Keratinocyte (primary cell): ENCODE results near the gene MRPS22. TPM values are rescaled to one million over a fixed set of nuclear protein-coding genes. Genes with fewer than 3 reads are reported as not detected.

Experiments
- DNase-seq: peaks from one replicate; pipeline ENCODE4 v3.0.0-alpha.2; 2011; ENCODE audit warnings: low read depth, missing footprints, low spot score
- FAIRE-seq: peaks from 2 replicates; lab custom pipeline; 2011; peaks lifted over from hg19 to GRCh38; lab: Jason Lieb, UNC
- H2AFZ ChIP-seq: 2 replicates; pipeline ENCODE4 v1.6.0; 2012; ENCODE audit warnings: low read length, control low read depth, inconsistent platforms; ENCODE audit not compliant: control insufficient read depth
- H3K27ac ChIP-seq: 2 replicates; pipeline ENCODE4 v1.5.1; 2011; ENCODE audit warnings: low read length; ENCODE audit not compliant: control insufficient read depth, insufficient read depth
- H3K27me3 ChIP-seq: 3 replicates; pipeline ENCODE4 v1.6.0; 2011; ENCODE audit warnings: low read length; ENCODE audit not compliant: control insufficient read depth, insufficient read depth; ENCODE audit errors: extremely low read depth
- H3K36me3 ChIP-seq, 2 experiments: 2 replicates in 1 of 2; 3 replicates in 1 of 2; pipeline ENCODE4 v1.5.1; 2011; ENCODE audit warnings: low read length in 2 of 2, mild to moderate bottlenecking in 1 of 2; ENCODE audit not compliant: control insufficient read depth in 2 of 2, insufficient read depth in 2 of 2; ENCODE audit errors: extremely low read depth in 1 of 2
- H3K4me1 ChIP-seq: 3 replicates; pipeline ENCODE4 v1.5.1; 2011; ENCODE audit warnings: low read length; ENCODE audit not compliant: control insufficient read depth, insufficient read depth; ENCODE audit errors: extremely low read depth
- H3K4me2 ChIP-seq: 3 replicates; pipeline ENCODE4 v1.6.0; 2011; ENCODE audit warnings: low read depth, low read length; ENCODE audit not compliant: control insufficient read depth, insufficient read depth; ENCODE audit errors: extremely low read depth
- H3K4me3 ChIP-seq, 3 experiments: fragments of 200-600 bp in 1 of 3; sonication (generic) in 1 of 3; 2 replicates in 2 of 3; 3 replicates in 1 of 3; pipeline ENCODE4 v1.5.1; 2011 to 2016; ENCODE audit warnings: low read length in 3 of 3, mild to moderate bottlenecking in 3 of 3, control low read depth in 2 of 3, inconsistent platforms in 1 of 3, low read depth in 1 of 3, mixed read lengths in 1 of 3, mixed run types in 1 of 3, moderate library complexity in 1 of 3; ENCODE audit not compliant: control insufficient read depth in 2 of 3, insufficient read depth in 2 of 3; ENCODE audit errors: extremely low read depth in 1 of 3
- H3K79me2 ChIP-seq: 2 replicates; pipeline ENCODE4 v1.6.0; 2012; ENCODE audit warnings: low read length; ENCODE audit not compliant: control insufficient read depth, insufficient read depth
- H3K9ac ChIP-seq: 3 replicates; pipeline ENCODE4 v1.6.0; 2011; ENCODE audit warnings: low read length; ENCODE audit not compliant: control insufficient read depth, insufficient read depth; ENCODE audit errors: extremely low read depth
- H3K9me1 ChIP-seq: 3 replicates; pipeline ENCODE4 v1.6.0; 2011; ENCODE audit warnings: low read length; ENCODE audit not compliant: control insufficient read depth, insufficient read depth; ENCODE audit errors: extremely low read depth
- H3K9me3 ChIP-seq: 2 replicates; pipeline ENCODE4 v1.5.1; 2012; ENCODE audit warnings: low read depth, low read length; ENCODE audit not compliant: control insufficient read depth
- H4K20me1 ChIP-seq: 3 replicates; pipeline ENCODE4 v1.6.0; 2011; ENCODE audit warnings: low read length; ENCODE audit not compliant: control insufficient read depth, insufficient read depth; ENCODE audit errors: extremely low read depth
- CTCF ChIP-seq, 3 experiments: IDR thresholded peaks in 1 of 3; conservative IDR thresholded peaks in 1 of 3; optimal IDR thresholded peaks in 1 of 3; 2 replicates in 2 of 3; 3 replicates in 1 of 3; pipeline versions ENCODE3 to v1.5.1; 2011; ENCODE audit warnings: low read length in 3 of 3, mild to moderate bottlenecking in 3 of 3, moderate library complexity in 2 of 3, control low read depth in 1 of 3, inconsistent platforms in 1 of 3; ENCODE audit not compliant: insufficient read depth in 2 of 3; ENCODE audit errors: extremely low read depth in 1 of 3
- EZH2 ChIP-seq: IDR thresholded peaks from one replicate; pipeline ENCODE4 v1.6.1; 2012; ENCODE audit warnings: inconsistent platforms, mild to moderate bottlenecking, low read length, moderate library complexity
- dilution Hi-C: fragments of 300-500 bp; cut with MboI; formaldehyde crosslinking; loops from one replicate; pipeline ENCODE4 v1.7.0; 2020; ENCODE audit warnings: low sequenced_read_pairs; ENCODE audit not compliant: extremely low pct_ligation_motif_present
- polyA plus RNA-seq, 5 experiments: library from polyadenylated mRNA; depleted of rRNA in 3 of 5; stranded (reverse) in 3 of 5; stranded (forward) in 1 of 5; unstranded in 1 of 5; fragments of >200 nt; gene quantifications; 1 replicate in 1 of 5; 2 replicates in 3 of 5; 3 replicates in 1 of 5; pipeline versions ENCODE4 v1.2.1 to v1.2.3, GENCODE V29; 2011 to 2012; ENCODE audit warnings: missing spikeins in 2 of 5, low read depth in 1 of 5, low replicate concordance in 1 of 5

MRPS22 gene
- polyA plus RNA-seq, 1 donor (not counting 4 experiments of a cell fraction or from before 2014, with no cell fraction given) = 91.9 TPM

GRCh38 chr3:139318826-139319225 is 25.0 kb upstream of the MRPS22 start:
- no peaks in the 10 kb centered on the region for H4K20me1 ChIP-seq
- H2AFZ ChIP-seq = no peak overlapping the region
- H3K79me2 ChIP-seq = no peaks in the 10 kb centered on the region
- no peak overlapping the region for H3K9ac ChIP-seq
- DNase-seq (no peak), FAIRE-seq (no peak)
- H3K4me1 ChIP-seq = peaks cover 13% of the 10 kb centered on the region
- H3K9me1 ChIP-seq = no peaks in the 10 kb centered on the region
- H3K36me3 ChIP-seq = no peaks in the 10 kb centered on the region
- H3K27me3 ChIP-seq = peaks cover 19% of the 10 kb centered on the region
- H3K4me2 ChIP-seq = no peak overlapping the region
- no peak overlapping the region for H3K4me3 ChIP-seq
- dilution Hi-C loops = loop anchor here (25.0 kb wide), 2 partner anchors 207 to 382 kb away; partner anchors contain the start of genes FOXL2 and FOXL2NB
- no peaks in the 10 kb centered on the region for H3K9me3 ChIP-seq
- H3K27ac ChIP-seq = no peak overlapping the region
- TF ChIP-seq CTCF (optimal IDR thresholded peaks at IDR 0.05 in 1 of 3, IDR thresholded peaks at IDR 0.05 in 1 of 3, conservative IDR thresholded peaks at IDR 0.05 in 1 of 3; ENCODE audit: extremely low read depth in 1 of 3, insufficient read depth in 2 of 3, low read length in 3 of 3) (no peak), EZH2 (no peak)

- H4K20me1 ChIP-seq = no peaks in the 10 kb centered on the region
- H3K4me1 ChIP-seq = peaks cover 13% of the 10 kb centered on the region
- peaks cover 17% of the 10 kb centered on the region for H3K27me3 ChIP-seq
- no peaks in the 10 kb centered on the region for H3K9me3 ChIP-seq
- DNase-seq = no peak
- no peak overlapping the region for H3K4me2 ChIP-seq
- H3K36me3 ChIP-seq = no peaks in the 10 kb centered on the region
- H3K79me2 ChIP-seq = no peaks in the 10 kb centered on the region
- H3K9ac ChIP-seq = no peak overlapping the region
- TF ChIP-seq EZH2 = no peak
- TF ChIP-seq CTCF (optimal IDR thresholded peaks at IDR 0.05 in 1 of 3, IDR thresholded peaks at IDR 0.05 in 1 of 3, conservative IDR thresholded peaks at IDR 0.05 in 1 of 3; ENCODE audit: extremely low read depth in 1 of 3, insufficient read depth in 2 of 3, low read length in 3 of 3) = peak; percentile 22 to 52 (median 41)
- no peak overlapping the region for H2AFZ ChIP-seq
- no peak overlapping the region for H3K4me3 ChIP-seq
- no peak overlapping the region for H3K27ac ChIP-seq
- FAIRE-seq = no peak
- dilution Hi-C loops = loop anchor here (25.0 kb wide), 2 partner anchors 207 to 382 kb away; partner anchors contain the start of genes FOXL2 and FOXL2NB
- no peaks in the 10 kb centered on the region for H3K9me1 ChIP-seq
Measured at GRCh38 chr3:139319428-139320402, 24.1 kb upstream of the MRPS22 start.
